ENCODE data around the gene CNTNAP5.

CNTNAP5 gene

DNA sequence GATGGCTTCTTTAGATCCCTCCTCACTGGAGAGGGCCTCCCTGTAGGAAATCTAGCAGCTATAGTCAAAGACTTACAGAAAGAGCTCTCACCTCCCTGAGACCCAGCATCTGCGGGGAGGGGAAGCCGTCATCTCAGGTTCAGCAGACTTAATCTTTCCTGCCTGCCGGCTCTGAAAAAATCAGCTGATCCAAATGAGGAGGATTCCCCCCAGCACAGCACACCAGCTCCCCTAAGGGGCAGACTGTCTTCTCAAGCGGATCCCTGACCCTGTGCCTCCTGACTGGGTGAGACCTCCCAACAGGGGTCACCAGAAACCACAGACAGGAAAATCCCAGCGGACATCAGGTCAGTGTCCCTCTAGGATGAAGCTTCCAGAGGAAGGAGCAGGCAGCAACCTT is 601.9 kb downstream of the CNTNAP5 start:
- DNase-seq (ENCODE audit: low spot score), result no peak

DNA sequence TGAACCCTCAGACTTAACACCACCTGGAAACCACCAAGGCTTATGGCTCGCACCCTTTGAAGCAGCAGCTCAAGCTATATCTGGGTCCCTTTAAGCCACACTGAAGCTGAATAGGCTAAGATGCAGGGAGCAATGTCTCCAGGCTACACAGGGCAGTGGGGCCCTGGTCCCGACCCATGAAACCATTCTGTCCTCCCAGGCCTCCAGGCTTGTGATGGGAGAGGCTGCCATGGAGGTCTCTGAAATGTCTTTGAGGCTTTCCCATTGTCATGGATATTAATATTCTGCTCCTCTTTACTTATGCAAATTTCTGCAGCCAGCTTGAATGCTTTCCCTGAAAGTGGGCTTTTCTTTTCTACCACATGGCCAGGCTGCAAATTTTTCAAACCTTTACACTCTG is 608.7 kb downstream of the CNTNAP5 start:
- DNase-seq (ENCODE audit: low spot score), result no peak

DNA sequence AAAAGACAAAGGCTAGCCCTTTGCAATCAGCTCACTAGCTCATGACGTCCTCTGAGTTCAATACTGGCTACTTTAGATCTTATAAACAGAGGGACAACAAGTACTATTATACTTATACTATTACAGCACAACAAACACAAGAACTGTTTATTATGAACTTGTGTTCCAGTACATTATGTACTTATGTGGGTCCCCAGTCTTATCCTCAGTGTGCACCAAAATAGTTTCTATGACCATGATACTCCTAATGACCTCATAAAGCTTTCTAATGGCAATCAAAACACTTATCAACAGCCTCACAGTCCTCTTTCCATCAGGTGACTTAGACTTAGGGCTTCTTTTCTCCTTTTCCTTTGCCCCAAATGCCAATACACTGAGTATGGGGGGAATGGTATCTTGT is 614.4 kb downstream of the CNTNAP5 start:
- no peak for DNase-seq (ENCODE audit: low spot score)

DNA sequence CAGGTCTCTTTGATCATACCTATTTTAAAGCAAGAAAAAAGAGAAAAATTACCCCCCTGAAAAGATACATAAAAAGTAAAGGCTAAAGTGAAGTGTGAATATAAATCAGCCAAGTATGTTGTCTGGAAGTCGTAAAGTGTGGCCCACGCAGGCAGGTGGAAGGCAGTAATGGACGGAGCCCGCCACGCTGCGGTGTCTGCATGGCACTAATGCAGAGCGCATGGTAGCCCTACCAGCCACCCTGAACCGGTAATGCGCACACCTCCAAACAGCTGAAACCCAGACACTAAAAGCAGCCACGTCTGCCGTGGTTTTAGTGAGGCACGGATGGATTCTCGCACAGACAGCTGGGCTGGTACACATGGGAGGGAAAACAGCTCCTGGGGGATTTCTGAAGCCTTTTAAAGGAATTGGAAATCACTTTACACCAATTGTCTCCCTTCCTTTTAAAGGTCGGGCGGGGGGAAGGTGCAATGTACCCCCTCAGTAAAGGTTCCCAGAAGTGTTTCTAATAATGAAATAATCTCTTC is 615.2 kb downstream of the CNTNAP5 start:
- no peak for DNase-seq (ENCODE audit: low spot score)

DNA sequence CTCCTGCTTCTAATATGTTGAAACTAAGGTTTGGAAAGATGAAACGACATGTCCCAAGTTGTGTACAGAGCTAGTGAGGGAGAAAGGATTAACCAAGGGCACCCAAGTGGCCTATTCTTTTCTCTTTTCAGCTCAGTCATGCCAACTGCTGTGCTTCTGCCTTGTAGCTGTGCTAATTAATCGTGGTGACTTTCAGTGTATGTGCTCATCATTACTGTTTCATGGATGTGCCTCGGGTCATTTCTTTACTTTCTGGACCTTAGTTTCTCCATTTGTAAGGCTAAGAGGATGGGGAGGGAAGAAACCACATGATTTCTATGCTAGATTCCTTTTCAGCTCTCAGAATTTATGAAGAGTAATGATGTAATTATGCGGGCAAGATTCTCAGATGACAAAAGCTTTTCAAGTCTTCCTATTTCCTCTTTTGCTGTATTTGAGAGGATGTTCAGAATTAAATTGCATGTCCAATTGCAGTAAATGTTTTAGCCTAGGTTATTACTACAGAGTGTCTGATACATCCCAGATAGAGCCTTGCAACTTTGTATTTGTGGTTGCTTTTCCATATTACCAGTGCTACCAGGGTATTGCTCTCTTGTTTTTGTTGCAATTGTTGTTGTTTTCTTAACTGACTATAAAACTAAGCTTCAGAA is 621.2 kb downstream of the CNTNAP5 start:
- no peak for DNase-seq (ENCODE audit: low spot score)

DNA sequence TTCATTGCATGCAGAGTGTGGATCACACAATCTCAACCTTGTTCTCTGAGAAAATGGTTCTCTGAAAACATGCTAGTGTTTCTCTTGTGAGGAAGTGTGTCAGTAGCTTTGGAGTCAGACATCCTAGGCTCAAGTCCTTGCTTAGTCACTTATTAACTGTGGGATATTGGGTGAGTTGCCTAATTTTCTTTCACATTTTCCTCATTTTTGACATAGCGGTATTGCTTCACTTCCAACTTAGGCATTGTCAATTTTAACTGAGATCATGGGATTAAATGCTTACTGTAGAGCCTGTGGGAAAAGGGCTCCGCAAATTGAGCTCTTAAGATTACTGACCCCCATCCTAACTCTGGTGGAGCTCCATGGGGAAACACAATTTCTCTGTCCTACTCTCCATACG is 622.2 kb downstream of the CNTNAP5 start:
- DNase-seq (ENCODE audit: low spot score), result no peak

DNA sequence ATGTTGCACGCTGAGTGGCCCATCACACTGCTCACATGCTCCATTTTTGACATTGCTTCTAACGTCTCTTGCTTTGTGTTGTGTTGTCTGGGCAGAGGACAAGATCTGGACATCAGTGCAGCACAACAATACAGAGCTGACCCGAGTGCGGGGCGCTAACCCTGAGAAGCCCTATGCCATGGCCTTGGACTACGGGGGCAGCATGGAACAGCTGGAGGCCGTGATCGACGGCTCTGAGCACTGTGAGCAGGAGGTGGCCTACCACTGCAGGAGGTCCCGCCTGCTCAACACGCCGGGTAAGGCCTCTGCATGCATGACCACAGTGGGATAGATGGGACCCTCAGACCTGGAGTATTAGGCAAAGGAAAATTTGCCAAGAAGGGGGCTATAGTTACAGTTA is 622.6 kb downstream of the CNTNAP5 start:
- DNase-seq (ENCODE audit: low spot score), result no peak

DNA sequence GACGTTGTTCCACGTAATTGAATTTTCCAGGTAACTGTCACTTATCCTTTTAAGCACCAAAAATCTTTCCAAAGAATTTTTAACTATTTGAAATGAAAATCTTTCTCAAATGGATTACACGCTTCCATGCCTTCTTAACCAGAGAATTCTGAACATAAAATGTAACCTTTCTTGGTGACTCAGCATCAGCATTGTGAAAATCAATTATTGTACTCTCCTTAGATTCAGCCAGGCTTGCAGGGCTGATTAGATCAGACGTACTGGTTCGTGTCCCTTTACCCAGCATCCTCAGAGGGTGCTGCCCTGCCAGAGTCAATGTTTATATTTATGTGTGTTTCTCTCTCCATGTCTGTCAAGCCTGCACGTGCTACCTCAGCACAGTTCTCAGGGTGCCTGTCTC is 623.9 kb downstream of the CNTNAP5 start:
- DNase-seq (ENCODE audit: low spot score), result no peak

DNA sequence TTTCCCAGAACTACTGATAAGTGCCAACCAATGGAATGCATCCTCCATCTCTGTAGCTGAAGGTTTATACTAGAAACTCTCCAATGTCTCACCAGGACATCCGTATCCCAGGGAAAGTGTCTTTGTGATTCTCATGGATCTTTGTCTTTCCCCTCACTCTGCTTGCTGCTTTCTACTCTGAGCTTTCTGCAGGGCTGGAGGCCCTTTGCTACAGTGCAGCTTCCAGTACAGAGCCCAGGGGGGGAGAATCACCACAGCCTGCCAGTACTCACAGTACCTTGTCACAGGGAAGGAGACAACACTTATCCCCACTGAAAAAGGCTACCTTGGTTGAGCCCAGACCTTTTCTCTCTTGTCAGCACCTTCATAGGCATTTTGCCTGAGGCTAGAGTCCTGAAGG is 627.0 kb downstream of the CNTNAP5 start:
- no peak for DNase-seq (ENCODE audit: low spot score)

DNA sequence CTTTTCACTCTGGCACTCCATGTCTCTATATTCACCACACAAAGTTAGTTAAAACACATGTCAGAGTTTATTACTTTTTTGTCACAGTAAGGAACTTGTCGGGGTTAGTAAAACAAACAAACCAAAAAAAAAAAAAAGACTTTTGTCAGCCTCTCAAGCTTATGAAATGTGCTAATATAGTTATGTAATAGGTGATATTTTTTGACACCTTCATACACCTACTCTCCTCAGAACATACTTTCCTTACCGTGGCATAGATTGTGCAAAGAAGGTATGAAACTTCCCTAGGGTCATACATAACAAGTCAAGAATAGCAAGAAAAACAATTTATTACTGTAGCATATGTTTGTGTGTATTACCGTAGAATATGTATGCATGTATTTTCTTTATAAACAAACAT is 633.3 kb downstream of the CNTNAP5 start:
- DNase-seq (ENCODE audit: low spot score), result no peak

DNA sequence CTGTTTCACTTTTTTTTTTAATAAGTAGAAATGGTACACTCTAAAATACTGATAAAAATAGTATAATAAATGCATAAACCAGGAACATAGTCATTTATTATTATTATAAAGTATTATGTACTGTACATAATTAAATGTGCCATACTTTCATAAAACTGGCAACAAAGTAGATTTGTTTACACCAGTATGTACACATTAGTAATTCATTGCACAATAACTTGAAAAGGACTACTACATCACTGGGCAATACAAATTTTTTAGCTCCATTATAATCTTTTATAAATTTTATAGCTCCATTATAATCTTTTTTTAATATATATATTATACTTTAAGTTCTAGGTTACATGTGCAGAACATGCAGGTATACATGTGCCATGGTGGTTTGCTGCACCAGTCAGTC is 636.5 kb downstream of the CNTNAP5 start:
- DNase-seq (ENCODE audit: low spot score), result no peak

DNA sequence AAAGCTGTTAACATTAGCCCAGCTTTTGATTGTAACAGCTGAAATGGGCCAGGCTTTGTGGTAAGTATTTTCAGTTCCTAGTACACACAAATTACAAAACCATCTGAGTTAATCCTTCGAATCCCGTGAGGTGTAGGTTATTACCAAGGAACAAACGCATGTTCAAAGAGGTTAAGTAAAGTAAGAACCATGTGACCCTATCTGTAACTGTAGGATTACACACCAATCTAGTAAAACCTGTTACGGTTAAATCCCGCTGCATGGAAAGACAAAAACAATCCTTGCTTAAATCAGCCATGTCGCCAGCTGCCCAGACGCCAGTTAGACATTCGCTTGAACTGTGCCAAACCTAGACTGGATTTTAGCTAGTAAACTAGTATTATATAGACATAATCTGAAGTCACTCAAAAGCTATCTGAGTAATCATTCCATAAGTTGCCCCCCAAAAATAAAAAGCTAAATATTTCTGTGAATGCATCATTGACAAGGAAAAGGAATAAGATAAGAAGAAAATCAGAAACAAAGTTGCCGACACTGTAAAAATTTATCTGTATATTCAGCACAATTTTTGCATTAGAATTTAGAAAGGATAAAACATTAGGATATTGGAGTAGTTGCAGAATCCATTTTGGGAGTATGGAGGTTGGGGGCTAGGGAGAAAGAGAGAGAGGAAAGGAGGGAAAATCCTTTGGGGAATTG is 638.0 kb downstream of the CNTNAP5 start:
- DNase-seq (ENCODE audit: low spot score), result no peak

DNA sequence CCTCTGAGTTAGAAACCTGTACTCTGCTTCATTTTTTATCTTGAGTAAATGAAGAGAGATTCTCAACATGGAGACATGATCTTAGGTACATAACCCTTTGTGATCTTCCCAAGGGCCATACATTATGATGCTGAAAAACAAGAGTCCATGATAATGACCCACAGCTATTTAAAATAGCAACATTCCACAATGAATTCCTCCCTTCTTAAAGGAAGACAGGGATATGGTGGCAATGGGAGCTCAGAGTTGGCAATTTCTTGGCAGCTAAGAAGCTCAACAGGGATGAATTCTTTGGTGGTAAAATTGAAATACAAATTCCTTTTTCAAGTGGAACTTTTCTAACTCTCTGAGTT is 638.5 kb downstream of the CNTNAP5 start:
- DNase-seq (ENCODE audit: low spot score), result no peak

DNA sequence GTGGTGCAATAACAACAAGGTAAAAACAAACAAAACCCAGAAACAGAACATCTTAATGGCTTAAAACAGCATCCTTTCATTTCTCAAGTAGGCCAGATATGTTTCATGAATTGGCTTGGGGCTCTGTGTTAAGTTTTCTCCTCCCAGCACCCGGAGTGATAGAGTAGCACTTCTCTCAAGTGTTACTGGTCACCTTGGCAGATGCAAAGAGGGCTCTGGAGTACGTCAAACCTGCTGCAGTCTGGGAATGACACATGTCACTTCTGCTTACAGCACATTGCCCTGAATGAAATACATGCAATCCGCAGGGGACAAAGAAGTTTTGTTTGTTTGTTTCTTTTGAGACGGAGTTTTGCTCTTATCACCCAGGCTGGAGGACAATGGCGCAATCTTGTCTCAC is 639.3 kb downstream of the CNTNAP5 start:
- no peak for DNase-seq (ENCODE audit: low spot score)

DNA sequence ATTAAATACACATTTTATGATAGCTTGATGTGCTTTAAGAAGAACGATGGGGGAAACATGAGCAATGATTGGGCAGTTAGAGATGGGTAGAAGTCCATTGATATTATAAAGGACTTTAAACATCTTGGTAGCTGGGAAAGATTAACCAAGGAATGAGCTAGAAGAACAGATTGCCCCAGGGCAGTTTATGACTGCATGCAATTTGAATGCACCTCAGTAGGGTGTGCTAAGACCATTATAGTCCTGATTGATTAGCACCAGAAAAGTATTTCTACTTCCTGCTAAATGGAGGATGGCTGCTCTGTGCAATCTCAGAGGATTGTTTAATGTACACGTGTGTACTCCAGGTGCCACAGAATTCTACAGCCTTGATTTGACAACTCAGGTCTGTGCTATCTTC is 641.9 kb downstream of the CNTNAP5 start:
- no peak for DNase-seq (ENCODE audit: low spot score)

DNA sequence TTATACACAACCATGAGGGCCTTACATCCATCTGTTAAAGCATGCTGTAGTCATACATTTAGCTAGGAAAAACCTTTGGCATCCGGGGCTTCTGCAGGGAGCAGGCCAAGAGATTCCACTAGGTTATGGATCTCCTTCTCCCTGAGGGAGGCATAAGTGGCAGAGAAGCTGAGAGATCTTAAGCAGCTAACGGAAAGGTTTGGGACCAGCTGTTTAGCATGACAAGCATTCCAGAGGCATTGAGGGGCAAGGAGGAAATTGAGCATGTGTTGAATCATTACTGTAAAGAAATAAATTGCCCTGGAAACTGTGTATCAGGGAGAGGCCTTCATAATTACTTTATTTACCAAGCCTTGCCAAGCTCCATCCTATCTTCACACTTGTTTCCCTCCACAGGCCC is 643.1 kb downstream of the CNTNAP5 start:
- no peak for DNase-seq (ENCODE audit: low spot score)

DNA sequence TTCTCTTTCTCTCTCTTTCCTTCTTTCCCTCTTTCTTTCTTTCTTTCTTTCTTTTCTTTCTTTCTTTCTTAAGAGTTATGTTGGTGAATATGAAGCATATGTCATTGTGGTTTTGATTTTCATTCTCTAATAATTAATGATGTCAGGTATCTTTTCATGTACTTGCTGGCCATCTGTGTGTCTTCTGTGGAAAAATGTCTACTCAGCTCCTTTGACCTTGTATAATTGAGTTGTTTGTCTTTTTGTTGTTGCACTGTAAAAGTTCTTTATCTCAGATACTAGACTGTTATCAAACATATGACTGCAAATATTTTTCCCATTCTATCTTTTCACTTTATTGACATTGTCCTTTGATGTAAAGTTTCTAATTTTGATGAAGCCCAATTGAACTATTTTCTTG is 645.1 kb downstream of the CNTNAP5 start:
- no peak for DNase-seq (ENCODE audit: low spot score)

DNA sequence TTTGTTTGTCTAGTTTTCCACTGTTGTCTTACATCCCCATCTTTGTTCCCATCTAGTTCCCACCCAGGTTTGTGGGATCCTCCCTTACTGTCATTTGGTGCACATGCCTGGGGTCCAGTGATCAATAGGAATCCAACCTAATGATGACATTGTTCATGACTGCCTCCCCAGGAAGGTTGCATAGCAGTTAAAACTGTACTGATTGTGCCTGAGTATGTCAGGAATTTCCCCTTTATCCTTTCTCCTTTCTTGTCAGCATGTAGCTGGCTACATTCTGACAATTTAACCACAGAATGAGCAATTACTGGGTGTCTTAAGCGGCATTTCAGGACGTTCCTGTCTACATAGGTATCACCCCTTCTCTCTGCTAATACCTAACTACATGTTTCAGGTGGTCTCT is 653.0 kb downstream of the CNTNAP5 start:
- no peak for DNase-seq (ENCODE audit: low spot score)

DNA sequence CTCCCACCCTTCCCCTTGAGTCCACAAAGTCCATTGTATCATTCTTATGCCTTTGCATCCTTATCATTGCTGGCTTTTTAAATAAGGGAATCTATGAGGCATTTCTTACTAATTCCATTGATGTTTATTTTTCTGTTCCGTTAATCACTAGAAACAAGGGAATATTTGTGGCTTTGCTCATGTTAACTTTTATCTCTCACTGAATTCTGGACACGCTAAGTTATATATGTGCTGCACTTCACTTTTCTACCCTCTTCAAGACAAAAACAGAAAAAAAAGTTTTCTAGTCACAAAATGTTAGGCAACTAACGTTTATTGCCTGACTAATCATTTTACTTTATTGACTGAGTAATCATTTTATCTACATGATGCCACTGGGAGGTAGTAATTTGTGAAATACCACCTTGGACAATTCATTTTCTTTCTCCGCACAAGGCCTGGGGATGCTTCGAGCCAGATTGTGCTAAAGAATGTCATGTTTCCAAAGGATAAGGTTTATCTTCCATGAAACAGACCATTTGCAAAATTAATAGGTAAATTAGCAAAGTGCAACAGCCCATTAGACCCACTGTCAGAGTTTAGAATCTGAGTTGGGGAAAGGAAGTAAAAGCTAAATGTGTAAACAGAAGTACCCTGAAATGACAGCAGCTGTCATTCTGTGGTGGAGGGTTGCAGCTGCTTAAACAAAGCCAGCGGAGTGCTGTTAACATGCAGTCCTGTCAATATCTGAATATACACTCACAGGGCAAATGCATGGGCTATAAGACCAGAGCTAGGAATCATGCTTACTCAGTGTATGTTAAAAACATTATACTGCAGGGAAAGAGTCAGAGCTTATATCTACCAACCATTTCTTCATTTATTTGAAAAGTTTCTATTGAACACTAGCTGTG is 658.7 kb downstream of the CNTNAP5 start:
- DNase-seq (ENCODE audit: low spot score), result no peak

DNA sequence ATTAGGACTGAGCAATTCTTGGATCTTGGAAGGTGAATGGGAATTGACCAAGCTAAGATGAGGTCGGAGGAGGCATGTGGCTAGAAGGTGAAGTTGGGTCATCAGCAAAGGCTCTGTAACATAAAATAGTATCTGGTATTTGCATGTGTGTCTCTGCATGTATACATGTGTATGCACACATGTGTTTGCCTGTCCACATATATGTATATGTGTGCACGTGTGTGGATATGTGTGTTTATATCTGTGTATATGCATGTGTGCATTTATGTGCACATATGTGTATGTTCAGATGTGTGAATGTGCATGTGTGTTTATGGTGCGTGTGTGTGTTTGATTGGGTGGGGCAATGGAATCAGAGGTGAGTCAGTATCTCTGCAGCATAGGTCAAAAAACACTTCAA is 664.3 kb downstream of the CNTNAP5 start:
- no peak for DNase-seq (ENCODE audit: low spot score)

DNA sequence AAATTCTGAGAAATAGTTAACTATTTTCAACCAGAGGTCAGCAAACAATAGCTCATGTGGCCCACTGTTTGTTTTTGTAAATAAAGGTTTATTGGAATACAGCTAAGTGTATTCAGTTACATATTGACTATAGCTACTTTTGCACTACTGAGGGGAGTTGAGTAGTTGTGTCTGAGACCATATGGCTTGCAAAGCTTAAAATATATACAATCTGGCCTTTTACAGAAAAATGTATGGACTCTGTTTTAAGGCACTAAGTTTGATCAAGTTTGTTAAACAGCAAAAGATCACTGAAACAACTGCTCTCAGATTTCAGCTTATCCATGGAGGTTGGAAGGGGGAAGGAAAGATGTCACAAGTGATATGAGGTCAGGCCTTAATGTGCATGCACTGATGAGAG is 667.1 kb downstream of the CNTNAP5 start:
- DNase-seq (ENCODE audit: low spot score), result no peak

DNA sequence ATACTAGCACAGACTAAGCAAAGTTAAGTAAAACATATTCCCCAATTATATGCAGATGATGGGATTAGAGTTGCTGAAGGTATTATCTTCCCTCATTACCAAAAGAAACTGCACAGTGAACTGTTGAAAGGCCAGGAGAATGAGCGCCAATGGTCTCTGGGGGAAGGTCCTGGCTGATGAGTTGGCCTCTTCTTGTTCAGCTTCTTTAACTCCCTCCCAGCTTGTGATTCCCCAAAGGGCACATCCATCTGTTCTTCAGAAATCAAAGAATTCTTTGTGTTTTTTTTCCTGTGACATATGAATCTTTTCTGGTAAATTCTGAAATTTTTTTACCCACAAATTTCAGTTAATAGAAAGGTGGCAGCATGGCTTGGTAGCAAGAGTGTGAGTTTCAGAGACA is 667.6 kb downstream of the CNTNAP5 start:
- no peak for DNase-seq (ENCODE audit: low spot score)

DNA sequence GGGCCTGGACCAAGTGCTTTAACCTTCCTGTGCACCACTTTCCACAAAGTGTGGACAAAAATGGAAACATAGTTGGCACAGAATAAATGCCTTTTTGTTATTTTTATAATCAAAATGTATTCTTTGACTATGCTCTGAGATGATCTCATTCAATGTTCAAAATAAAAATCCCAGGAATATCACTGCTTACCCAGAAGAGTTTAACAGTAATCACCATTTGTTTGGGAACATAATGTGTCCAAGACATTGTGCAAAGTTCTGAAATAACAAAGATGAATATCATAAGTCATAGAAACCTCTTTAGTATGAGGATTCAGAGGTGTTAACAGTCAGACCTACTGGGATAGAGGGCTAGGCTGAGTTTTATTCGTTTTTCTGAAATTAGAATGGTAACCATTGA is 668.1 kb downstream of the CNTNAP5 start:
- DNase-seq (ENCODE audit: low spot score), result no peak

Measured in LoVo (cell line).